Glomerular visceral epithelial cell (primary cell): ENCODE data around the gene OTOGL.
"Not testable (repeated sequence)": the region's sequence is repeated elsewhere in the genome, so short reads cannot be mapped to it uniquely, and the experiment has no call there.

ENCODE experiments used
- DNase-seq: peaks from one replicate; pipeline ENCODE4 v3.0.0-alpha.2; 2016; ENCODE audit errors: extremely low spot score

The OTOGL gene

DNA sequence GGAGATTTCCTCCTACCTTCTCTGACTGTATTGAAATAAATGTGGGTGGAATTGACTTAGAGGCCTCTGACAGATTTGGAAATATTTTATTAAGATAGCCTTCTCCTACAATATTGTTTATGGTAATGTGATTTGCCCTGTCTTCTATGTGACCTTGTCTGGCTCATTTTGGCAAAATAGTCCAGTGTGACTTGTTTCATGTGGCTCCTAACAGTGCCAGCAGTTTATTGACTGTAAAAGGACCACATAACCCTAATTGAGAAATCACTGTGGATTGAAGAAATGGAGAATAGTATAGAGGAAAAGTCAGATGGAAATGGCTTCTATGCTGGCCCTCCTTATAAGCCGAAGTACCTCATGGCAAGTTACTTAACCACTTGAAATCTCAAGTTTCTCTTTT lies 173.8 kb downstream of the OTOGL start:
- no peak for DNase-seq

GRCh38 chr12:80277732-80278131 lies 178.4 kb downstream of the OTOGL start:
- no peak for DNase-seq

- no peak for DNase-seq
These were observed 182.9 kb downstream of the OTOGL start for GRCh38 chr12:80282226-80282625.

- no peak for DNase-seq
These were observed 183.4 kb downstream of the OTOGL start for GRCh38 chr12:80282761-80283160.

DNA sequence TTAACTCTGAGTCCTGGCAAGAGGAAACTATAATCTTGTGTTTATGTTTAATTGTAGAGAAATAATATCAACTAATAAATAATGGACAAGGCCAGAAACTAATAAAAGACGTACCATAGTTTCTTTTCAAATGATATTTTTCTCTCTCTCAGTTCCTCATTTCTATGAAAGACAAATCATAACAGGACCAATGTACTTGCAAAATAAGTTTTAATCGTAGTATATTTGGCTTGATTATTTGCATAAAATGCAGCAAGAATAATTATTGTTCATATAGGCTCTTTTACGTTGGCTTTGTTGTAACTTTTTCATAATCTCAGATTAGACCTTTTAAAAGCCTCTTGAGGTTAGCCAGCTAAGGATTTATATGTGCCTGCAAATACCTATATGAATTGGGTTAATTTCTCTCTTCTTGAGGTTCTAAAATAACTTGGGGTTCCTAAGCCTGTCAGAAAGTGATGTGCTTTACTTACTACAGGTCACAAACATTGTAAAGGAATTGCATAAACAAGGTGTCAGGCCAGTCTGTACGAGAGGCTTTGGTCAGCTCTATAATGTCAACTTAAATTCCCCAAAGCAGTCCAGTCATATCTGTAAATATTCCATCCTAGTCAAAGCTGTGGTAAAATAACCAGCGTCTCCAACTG lies 191.9 kb downstream of the OTOGL start:
- no peak for DNase-seq

DNA sequence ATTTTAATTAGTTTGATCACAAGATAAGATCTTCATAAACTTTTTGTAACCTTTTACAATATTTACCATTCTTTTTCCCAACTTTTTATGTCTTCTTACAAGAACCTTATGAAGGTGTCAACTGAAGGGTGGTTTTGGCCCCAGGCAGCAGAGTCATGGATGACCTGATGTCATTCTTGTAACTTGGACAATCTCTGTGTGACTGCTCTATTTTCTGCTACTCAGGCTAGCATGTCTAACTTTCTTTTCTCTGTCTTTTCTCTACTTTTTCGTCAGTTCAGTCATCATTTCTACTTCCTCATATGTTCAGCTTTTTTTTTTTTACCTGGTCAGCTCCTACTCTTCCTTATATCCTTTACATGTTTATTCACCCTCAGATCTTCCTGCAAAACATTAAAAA lies 194.0 kb downstream of the OTOGL start:
- no peak for DNase-seq

- DNase-seq = no peak
These were observed 194.4 kb downstream of the OTOGL start for GRCh38 chr12:80293759-80294158.

DNA sequence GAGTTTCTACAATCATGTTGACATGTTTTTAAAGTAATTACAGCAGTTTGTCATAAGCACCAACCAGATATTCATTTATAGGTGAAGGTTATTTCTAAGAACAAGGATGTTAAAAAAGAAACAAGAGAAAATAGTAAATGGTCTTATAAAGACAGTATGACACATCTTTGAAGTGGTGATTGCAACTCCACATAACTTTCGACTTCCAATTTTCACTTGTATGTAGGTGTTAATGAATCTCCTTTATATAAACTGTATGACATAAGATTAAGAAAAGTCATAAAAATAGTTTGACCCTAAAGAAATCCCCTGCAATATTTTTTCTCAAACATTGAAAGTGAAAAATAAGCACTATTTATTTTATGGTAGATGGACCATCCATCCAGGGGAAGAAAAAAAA lies 199.9 kb downstream of the OTOGL start:
- no peak for DNase-seq

DNA sequence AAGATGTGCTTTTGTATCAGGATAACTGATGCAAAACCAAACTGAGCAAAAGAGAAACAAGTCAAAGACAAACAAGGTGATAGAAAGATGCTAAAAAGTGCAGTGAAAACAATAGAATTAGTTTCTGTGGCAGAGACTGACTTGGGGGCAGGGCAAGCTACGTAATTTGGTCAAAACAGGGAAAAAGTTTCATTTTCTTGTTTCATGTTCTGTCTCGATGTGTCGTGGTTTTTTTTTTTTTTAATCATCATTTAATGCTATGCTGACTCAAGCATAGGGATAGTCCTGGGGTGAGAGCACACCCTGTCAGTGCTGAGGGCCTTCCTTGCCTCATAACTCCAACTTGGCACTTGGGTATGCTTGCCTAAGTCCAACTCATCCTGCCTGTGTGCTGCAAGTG lies 200.6 kb downstream of the OTOGL start:
- DNase-seq = no peak

DNA sequence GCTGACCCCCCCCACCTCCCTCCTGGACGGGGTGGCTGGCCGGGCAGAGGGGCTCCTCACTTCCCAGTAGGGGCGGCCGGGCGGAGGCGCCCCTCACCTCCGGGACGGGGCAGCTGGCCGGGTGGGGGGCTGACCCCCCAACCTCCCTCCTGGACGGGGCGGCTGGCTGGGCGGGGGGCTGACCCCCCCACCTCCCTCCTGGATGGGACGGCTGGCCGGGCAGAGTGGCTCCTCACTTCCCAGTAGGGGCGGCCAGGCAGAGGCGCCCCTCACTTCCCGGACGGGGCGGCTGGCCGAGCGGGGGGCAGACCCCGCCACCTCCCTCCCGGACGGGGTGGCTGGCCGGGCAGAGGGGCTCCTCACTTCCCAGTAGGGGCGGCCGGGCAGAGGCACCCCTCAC lies 208.1 kb downstream of the OTOGL start:
- DNase-seq = not testable (repeated sequence)

- no peak for DNase-seq
These were observed 213.9 kb downstream of the OTOGL start for GRCh38 chr12:80313209-80313608.

DNA sequence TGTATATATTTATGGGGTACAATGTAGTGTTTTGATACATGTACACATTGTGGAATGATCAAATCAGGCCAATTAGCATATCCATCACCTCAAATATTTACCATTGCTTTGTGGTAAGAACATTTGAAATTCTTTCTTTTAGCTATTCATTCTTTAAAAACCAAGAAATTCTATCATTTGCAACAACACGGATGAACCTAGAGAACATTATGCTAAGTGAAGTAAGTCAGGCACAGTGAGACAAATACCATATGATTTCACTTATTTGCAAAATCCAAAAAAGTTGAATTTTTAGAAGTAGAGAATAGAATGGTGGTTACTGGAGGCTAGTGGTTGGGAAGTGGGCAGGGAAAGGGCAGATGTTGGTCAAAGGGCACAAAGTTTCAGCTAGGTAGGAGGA lies 215.4 kb downstream of the OTOGL start:
- DNase-seq = no peak

- no peak for DNase-seq
These were observed 216.9 kb downstream of the OTOGL start for GRCh38 chr12:80316222-80316621.

DNA sequence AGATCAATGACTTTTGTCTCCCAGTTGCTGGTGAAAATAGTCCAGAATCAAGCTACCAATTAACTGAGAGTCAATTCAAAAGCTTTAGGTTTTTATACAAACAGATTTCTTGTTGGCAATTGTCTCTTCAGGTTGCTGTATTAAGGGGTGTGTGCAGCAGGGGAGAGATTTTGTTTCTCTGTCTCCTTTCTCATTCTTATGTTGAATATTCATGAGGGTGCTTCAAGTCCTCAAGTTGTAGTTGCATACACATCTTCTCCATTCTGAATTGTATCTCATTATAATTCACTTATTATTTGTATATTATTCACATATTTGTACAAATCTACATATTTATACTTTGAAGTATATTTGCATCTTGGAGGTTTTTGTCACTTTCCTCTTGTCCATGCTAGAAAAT lies 218.0 kb downstream of the OTOGL start:
- DNase-seq = no peak

DNA sequence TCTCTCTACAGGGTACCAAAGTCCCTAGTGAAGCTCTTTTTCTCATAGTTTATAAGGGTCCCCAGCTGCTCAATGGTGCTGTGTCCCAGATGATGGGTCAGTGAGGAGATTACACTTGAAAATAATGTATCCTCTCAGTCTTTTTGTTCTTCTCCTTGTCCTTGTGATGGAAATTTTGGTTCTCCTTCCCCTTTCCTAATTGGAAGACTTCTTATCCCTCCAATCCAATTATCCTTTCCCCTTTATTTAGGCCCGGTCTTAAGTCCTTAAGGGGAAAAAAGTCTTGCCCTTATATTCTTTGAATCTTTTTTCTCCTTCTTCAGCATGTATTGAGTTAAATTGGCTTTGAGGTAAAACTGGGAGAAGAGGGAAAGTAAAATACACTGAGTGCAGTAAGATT lies 218.6 kb downstream of the OTOGL start:
- no peak for DNase-seq

DNA sequence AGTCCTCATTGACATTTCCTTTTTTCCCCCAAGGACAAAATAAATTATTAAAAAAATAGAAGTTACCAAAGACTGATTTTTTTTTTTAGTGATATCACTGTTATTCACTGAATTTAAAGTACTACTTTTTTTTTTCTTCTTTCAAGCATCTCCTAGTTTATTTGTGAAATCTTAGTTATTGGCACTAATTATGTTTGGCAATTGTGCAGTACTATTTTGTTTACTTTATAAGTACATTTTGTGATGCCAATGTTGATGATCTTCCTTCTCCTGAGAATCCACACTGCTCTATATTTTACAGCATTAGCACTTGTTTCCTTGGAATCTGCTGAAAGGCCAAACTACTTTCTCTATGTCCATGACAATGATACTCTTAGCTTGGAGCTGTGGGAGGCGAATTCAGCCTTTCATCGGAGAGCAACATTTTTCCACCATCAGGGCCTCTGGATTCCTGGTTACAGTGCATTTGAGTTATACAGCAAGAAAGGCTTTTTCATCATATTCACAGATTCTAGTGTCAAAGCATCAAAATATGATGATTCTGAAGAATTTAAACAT lies 220.9 kb downstream of the OTOGL start:
- DNase-seq = no peak

- no peak for DNase-seq
These were observed 222.3 kb downstream of the OTOGL start for GRCh38 chr12:80321653-80322052.

GRCh38 chr12:80325167-80325959 lies 226.0 kb downstream of the OTOGL start:
- no peak for DNase-seq

GRCh38 chr12:80332827-80333226 lies 233.5 kb downstream of the OTOGL start:
- no peak for DNase-seq

DNA sequence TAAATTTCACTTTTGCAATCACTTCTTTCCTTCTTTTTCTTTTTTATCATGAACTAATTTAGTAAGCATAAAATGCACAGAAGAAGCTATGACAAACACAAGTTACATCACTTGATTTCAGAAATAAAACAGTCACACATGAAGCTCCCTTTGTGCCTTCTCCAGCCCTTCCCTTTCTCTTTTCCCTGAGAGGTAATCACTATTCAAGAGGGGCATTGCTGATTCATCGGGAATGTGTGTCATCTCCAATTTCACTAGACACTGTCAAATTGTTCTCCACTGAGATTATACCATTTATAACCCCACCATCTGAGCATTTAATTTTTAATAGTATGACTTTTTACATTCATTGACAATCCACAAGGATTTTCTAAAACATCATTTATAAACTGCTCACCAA lies 253.1 kb downstream of the OTOGL start:
- no peak for DNase-seq

DNA sequence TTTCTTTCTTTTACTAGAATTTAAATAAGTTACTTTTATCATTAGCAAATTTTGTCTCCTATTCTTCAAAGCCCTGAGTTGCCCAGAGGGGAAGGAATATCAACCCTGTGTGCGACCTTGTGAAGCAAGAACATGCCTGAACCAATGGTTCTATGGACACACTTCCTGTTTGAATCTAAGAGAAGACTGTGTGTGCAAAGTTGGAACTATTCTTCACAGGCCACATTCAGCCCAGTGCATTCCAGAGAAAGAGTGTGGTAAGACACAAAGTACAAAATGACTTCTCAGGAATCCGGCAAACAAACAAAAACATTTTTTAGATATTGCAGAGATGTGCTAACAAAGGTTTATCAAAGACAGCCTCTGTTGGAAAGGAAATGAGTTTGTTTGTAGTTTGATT lies 253.9 kb downstream of the OTOGL start:
- no peak for DNase-seq

DNA sequence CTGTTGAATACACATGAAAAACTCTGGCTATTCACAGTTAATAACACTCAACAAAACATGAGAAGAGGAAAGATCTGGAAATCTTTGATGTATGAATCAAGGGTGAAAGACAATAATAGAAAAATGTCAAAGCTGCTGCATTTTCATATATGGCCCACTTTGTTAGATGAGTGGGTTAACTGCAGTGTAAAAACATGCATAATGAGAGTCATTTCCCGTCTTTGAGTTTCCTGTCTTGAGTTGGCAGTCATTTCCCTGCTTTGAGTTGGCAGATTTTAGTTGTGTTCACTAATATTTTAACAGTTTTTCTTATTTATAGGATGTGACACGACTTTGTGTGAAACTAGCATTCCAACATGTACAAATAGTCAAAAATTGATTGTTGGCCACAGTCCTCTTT lies 256.8 kb downstream of the OTOGL start:
- DNase-seq = no peak

GRCh38 chr12:80359703-80360102 lies 260.4 kb downstream of the OTOGL start:
- no peak for DNase-seq
